T-helper 9 cell (primary cell): ENCODE results near the gene ARSB.

Experiments
- DNase-seq: peaks from one replicate; pipeline ENCODE4 v3.0.0-alpha.2; 2020
- total RNA-seq, 2 donors: gene quantifications; one replicate each; lab custom pipeline; 2026; lab: John Stamatoyannopoulos, UW

The ARSB gene
- 16.7 to 29.1 reads per million in 2 donors for total RNA-seq

GRCh38 chr5:78985116-78985724 is at the start of gene ARSB:
TSS of gene ARSB (minus strand) at chr5:78985310. CDS start at chr5:78985248, 62 bp downstream.
- DNase-seq: peak; percentile 21

- no peak for DNase-seq
Observed at GRCh38 chr5:79032782-79033181, 47.7 kb upstream of the ARSB start.

GRCh38 chr5:79032031-79032695 is 47.1 kb upstream of the ARSB start:
- no peak for DNase-seq

DNA sequence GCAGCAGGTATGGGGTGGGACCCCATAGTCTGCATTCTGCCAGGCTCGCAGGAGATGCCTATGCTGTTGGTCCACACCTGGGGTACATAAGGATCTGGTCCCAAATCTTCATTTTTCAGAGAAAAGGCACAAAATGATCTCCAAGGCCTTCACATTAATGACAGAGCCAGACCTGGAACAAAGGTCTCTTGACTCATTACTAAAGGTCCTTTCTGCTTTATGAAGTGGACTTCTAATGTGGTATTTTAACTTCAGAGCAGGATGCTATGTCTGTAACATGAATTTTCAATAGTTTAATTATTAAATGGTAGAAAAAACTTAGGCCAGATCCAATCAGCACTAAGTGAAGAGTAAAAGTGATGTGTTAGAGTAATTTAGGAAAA is 46.4 kb upstream of the ARSB start:
- no peak for DNase-seq

- no peak for DNase-seq
Observed at GRCh38 chr5:79030663-79031484, 45.8 kb upstream of the ARSB start.

- peak; percentile 53 for DNase-seq
Observed at GRCh38 chr5:79025054-79025472, 40.0 kb upstream of the ARSB start.

GRCh38 chr5:79023947-79024346 is 38.8 kb upstream of the ARSB start:
- no peak for DNase-seq

DNA sequence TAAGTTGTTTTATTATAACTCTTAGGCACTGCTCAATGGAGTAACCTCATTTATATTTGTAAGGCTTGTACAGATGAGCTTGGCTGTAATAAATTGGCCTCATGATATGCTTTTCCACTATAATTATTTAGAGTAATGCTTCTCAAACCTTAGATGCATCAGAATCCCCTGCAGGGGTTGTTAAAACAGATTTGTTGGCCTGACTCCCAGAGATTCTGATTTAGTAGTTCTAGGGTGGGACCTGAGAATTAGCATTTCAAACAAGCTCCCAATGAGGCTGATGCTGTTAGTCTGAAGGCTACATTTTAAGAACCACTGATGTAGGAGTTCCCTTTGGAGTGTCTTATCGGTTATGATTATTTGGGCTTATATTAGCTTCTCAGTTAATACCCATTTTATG is 38.2 kb upstream of the ARSB start:
- no peak for DNase-seq

DNA sequence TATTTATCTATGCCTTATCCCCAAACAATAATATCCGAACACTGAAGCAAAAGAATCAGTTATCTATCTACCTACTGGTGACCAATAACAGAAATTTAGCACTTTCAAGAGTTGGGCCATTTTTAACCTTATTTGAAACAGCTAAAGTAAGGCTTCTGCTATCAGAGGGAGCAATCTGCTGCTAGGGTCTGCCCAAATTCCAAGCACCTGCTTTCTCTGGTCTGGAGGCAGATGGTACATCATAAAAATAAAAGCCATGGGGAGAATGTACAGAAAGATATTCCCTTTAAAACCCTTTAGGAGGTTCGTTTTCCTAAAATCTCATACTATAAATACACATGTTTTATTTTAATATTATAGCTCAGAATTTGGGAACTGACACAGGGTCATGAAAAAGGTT is 37.7 kb upstream of the ARSB start:
- no peak for DNase-seq

DNA sequence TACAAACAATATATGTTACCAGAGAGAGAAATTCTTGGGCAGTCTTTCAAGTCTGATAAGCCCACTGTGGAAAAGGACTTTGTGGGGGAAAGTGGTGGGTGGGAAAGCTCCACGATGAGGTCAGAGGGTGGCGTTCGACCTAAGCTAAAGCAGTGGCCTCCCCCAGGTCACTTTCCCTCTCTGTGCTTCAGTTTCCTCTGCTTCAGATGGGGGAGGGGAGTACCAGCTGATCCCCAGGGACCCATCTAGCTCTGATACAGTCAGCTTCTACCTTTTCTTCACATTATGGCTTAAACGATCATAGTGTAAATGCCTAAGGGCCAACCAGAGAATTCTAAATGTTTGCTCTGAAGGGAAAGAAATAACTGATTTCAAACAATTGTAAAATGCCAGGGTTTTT is 36.6 kb upstream of the ARSB start:
- DNase-seq: no peak

GRCh38 chr5:79020861-79021561 is 35.9 kb upstream of the ARSB start:
- peak; percentile 4 for DNase-seq

DNA sequence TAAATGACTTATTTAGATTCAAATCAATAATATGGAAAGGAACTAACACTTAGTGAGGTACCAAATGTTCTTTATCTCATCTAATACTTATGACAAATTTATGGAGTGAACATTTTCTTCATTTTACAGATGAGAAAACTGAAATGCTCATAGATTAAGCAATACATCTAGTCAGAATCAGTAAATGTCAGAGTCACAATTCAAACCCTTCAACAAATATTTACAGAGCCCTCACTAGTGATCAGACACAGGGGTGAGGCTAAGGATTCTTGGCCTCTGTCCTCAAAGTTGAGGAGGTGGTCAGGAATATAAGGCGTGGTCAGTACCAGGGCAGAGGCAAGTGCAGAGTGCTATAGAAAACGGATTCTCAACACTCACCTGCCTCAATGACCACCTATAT is 29.5 kb upstream of the ARSB start:
- DNase-seq: no peak

DNA sequence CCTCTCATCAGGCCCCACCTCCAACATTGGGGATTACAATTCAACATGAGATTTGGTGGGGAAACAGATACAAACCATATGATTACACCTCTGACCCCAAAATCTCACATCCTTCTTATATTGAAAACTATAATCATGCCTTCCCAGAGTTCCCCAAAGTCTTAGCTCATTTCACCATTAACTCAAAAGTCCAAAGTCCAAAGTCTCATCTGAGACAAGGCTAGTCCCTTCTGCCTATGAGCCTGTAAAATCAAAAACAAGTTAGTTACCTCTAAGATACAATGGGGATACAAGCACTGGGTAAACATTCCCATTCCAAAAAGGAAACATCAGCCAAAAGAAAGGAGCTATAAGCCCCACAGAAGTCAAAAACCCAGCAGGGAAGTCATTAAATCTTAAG is 26.8 kb upstream of the ARSB start:
- DNase-seq: no peak

DNA sequence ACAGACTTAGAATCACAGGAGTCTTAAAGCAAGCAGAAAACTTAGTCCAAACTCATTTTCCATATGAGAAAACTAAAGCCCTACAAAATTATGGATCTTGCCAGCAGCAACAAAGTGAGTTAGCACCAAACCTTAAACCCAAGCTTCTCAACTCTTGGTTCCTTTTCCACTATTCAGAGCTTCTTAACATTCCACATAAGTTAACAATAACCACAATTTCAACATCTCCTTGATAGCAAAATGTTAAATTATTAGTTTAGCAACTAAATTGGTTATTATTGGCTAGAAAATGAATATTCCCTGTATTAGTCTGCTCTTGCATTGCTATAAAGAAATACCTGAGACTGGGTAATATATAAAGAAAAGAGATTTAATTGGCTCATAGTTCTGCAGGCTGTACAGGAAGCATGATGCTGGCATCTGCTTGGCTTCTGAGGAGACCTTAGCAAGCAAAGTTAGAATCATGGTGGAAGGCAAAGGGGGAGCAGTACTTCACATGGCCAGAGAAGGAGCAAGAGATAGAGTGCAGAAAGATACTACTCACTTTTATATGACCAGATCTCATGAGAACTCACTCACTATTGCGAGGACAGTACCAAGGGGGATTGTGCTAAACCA is 26.2 kb upstream of the ARSB start:
- DNase-seq: no peak

DNA sequence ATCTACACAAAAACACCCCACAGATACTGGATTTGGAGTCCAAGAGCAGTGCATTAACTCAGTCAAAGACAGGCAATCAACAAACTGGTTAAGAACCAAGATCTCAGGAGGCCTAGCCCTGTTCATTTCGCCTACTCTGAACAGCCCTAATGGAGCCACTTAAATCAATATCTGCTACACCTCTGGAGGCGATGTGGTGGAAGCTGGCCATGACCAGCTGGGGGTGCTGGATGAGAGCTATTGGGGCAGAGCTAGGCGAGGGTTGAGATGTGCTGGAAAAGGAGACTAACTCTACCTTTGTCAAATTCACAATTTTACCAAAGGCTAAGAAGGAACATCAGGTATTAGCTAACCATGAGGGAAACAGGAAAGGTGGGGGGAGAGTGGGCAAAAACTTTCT is 23.3 kb upstream of the ARSB start:
- no peak for DNase-seq

- no peak for DNase-seq
Observed at GRCh38 chr5:79007872-79008271, 22.8 kb upstream of the ARSB start.

DNA sequence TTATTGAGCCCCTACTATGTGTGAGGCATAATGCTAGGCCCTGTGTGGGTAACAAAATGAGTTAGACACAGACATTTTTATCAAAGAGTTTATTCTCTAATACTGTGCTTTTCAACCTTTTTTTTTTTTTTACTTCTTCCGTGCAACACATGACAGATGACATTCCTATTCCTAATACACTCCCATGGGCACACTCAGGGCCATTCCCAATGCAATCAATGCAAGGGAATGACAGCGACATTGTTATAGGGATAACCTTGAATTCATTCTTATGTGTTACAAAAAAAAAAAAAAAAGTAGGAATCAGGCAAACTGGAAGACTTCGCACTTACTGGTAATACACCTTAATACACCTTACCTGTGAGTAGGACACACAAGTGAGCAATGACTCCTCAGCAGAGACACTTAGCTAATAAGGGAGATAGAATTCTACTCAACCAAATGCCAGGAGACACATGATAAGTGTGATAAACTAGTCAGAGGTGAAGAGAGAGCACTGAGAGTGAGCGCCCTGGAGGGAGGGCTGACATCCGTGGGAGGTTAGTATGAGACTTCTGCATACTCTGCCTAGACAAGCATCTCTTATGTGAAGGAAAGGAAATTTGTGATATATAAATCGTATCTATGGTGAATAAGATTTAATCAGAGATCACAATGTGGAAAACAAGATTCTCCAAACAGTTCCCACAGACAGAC is 21.0 kb upstream of the ARSB start:
- DNase-seq: no peak

GRCh38 chr5:79005151-79005550 is 20.0 kb upstream of the ARSB start:
- no peak for DNase-seq

- DNase-seq: no peak
Observed at GRCh38 chr5:79002374-79002773, 17.3 kb upstream of the ARSB start.

DNA sequence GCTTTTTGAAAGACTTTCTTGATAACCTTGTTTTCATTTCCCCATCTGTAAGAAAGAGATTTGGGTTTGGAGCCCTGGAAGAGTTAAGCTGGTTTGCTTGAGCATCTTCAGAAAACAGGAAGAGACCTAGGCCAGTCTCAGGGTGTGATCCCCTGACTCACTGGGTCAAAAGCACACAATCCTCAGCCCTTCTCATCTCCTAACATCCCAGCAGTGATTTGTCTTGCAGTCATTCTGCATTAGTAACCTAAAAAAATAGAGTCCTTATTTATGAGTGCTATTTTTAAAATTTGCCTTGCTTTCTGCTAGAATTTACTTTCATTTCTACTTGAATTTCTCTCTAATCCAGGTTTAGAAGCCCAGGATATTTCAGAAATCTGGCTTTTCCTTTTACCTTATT is 16.4 kb upstream of the ARSB start:
- DNase-seq: no peak

DNA sequence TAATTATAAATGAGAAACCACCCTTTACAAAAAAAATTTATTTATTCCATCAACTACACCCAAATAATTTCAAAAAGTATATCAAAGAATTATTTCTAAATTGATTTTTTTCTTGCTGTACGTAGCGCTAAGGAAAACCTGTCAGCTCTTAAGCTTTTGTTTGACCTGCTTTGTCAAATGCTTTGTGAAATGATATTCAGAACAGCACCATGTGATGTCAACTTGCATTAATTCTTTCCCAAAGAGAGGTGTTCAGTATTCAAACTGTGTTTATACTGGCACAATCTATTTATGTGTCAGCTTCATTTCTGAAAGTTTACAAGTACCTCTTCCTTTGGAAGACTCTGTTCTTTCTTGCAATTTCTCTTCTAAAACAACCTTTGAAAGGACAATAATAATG is 12.0 kb upstream of the ARSB start:
- no peak for DNase-seq

GRCh38 chr5:78995521-78996007 is 10.5 kb upstream of the ARSB start:
- no peak for DNase-seq
